HG03196 (cell line): Measurements from ENCODE around the gene KCNT1.

ENCODE experiments used
- ATAC-seq: cut with Tn5 transposase; IDR thresholded peaks from one replicate; pipeline ENCODE4 v1.9.1; 2021; ENCODE audit not compliant: unreplicated experiment

The KCNT1 gene

DNA sequence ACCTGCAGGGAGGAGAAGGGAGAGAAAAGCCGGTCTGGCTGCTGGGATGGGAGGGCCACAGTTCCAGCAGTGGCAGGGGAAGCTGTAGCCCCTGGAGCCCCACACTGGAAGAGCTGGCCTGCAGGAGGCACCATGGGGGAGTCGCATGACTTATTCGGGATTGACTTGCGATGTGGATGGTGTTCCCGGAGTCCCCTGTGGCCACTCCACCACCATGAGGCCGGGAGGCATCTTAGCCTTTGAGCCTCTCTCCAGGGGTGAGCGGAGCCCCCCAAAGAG, 92.0 kb downstream of the KCNT1 start:
- ATAC-seq: no peak

DNA sequence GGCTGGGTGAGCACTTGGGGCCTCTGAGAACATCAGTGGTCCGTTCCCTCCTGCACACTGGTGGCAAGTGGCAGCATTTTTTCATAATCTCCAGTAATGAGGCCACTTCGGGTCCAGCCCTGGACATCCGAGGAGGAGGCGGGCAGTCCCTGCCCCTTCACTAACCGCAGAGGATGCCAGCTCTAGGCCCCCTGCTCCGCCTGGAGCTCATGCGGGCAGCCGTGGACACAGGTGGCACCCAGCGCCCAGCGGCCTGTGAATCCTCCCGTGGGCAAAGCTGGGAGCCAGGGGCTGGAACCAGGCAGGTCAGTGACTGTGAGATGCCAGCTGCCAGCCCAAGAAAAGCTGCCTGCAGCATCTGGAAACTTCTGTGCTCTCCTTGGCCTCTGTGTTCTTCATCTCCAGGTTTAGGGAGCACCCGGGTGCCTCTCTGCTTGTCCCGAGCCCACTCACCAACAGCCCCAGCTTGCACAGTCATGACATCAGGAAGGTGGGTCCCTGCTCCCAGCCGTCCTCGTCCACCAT, 92.4 kb downstream of the KCNT1 start:
- ATAC-seq: no peak

DNA sequence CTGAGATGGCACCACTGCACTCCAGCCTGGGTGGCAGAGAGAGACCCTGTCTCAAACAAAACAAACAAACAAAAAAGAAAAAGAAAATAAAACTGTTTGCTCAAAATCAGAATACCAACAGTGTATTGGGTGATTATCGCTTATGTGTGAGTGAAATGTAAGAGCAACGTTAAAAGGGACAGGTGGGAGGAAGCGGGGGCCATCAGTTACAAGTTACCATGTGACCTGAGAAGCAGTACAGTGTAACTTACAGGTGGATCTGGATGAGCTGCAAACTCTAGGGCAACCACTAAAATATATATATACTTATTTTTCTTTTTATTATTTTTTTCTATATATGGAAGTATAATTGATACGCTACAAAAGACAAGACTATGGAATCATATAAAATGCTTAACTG, 93.4 kb downstream of the KCNT1 start:
- no peak for ATAC-seq

DNA sequence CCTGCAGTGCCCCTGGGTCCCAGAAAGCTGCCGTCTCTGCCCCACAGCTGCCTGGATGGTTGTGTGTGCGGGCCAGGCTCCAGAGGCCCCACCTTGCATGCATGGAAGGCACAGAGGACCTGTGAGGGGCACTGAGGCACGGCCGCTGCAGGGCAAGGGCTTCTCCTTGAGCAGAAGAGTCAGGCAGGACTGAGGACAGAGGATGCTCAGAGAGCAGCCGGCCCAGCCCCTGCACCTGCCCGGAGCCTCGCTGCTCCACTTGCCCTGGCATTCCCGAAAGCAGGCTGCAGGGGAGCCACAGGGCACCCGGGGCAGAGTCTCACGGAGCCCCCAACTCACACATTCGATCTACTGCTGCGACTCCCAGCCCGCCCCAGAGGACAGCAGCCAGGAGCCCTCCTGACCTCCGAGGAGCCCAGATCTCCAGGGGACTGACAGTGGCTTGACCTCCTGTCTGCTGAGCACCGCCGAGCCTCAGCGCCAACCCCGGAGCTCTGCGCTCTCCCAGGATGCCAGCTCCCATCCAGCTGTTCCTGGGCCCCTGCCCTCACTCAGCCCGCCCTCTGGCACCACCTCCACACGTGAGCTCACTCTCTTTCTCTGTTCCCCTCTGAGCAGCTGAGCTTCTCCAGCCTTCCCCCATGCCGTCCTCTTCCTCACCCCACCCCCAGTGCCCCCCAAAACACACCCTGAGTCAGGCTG, 95.0 kb downstream of the KCNT1 start:
- ATAC-seq: no peak

DNA sequence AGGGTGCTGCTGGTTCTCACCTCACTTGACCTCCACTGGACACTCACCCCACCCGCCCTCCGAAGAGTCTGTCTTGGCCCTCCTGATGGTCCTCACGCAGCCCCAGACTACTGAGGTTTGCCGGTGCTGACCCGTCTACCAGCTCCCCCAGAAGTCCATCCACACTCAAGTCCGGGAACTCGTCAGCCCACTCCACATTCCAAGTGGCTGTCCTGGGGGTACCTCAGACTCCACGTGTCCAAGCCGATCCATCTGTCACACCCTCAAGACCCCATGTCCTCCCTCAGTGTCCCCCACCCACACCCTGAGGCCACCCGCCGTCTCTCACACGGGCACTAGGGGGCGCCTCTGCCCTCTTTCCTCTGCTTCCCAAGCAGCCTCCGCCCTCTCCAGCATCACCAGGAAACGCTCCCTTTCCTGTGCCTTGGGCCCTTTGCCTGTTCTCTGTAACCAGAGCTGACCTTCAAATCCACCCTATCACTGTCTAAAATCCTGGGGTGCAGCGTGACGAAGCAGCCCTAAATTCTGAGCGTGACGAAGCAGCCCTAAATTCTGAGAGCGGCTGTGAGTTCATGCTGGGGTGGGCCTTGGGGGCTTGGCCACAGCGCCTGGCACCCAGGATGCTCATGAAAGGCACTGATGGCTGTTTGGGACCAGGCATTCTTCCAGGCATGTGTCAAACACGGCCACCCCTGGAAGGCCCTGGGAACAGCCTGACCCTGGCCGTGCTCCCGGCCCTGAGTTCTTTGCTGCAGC, 95.7 kb downstream of the KCNT1 start:
- no peak for ATAC-seq

DNA sequence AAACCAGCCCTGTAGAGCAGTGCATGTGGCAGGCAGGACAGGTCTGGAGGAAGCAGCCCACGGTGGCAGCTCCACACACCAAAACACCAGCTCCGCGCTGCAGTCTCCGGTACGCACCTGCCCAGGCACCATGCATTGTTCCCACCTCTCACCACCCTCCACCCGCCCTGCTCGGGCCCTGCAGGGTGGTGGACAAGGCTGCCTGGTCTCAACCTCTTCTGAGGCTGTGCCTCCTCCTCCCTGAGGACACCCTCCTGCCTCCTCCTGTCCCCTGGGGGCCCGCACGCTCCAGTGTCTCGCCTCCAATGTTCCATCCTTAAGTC, 96.2 kb downstream of the KCNT1 start:
- no peak for ATAC-seq

DNA sequence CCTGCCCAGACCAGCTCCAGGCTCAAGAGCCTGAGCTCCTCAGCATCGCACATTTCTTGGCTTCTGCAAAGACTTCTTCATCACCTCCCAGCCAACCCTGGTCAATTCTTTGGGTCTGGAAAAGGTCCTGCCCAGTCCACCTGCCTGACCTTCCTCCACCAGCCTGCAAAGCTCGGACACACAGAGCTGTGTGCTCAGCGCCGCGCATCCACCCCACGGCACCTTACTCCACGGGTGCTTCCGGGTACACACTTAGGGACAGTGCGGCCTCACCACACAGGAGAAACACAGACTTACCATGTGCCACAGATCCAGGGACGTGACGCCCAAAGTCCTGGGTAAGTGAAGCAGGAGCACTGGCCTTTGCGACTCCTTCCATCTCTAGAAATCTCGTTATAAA, 97.3 kb downstream of the KCNT1 start:
- ATAC-seq: no peak

DNA sequence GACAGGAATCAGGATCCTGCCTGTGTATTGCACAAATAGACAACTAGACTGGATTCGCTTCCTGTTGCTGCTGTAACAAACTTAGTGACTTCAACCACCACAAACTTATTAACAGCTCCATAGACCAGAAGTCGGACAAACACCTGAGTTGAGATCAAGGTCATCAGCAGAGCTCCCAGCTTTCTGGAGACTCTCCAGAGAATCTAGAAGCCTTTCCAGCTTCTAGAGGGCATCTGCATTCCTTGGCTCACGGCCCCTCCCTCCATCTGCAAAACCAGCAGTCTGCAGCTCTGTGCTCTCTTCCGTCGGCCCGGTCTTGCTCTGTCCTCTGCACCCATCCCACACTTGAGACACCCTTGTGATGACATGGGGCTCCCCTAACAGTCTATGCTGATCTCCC, 99.1 kb downstream of the KCNT1 start:
- ATAC-seq: no peak

DNA sequence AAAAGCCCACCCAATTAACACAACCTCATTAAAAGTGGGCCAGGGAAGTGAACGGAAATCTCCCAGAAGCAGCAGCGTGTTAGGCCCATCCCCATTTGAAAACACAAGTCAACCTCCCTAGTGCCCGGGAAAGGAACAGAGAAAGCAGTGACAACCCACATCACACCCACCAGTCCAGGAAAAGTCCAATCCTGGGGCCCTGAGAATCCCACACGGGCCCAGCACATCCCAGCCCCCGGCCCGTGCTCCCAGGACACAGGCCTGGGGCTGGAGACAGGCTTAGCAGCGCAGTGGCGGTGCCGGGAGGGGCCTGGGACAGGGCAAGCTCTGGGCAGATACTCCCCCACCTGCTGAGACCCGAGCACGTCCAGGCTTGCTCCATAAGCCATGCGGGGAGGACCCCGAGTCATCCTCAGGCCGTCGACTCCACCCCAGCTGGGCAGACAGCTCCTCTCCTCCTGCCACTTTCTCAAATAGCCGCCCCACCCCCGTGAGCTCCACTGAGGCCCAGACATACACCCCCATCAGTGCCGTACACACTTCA, 101.0 kb downstream of the KCNT1 start:
- ATAC-seq: no peak

DNA sequence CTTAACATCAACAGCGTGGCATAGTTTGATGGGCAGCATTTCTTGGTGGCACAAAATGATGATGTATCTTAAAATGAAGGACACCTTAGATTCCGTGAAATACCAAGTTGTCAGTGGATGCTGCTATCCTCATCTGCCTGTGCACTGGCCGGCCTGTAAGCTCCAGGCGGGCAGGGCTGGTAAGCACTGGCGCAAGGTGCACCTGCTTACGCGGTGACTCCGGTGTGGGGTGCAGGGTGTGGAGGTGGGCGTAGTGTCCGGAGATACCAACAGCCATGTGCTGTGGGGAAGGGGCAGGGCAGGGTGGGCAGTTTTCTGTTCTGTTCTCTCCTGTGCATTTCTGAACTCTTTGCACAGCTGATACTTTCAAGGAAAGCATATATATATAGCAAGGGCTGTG, 101.5 kb downstream of the KCNT1 start:
- no peak for ATAC-seq

DNA sequence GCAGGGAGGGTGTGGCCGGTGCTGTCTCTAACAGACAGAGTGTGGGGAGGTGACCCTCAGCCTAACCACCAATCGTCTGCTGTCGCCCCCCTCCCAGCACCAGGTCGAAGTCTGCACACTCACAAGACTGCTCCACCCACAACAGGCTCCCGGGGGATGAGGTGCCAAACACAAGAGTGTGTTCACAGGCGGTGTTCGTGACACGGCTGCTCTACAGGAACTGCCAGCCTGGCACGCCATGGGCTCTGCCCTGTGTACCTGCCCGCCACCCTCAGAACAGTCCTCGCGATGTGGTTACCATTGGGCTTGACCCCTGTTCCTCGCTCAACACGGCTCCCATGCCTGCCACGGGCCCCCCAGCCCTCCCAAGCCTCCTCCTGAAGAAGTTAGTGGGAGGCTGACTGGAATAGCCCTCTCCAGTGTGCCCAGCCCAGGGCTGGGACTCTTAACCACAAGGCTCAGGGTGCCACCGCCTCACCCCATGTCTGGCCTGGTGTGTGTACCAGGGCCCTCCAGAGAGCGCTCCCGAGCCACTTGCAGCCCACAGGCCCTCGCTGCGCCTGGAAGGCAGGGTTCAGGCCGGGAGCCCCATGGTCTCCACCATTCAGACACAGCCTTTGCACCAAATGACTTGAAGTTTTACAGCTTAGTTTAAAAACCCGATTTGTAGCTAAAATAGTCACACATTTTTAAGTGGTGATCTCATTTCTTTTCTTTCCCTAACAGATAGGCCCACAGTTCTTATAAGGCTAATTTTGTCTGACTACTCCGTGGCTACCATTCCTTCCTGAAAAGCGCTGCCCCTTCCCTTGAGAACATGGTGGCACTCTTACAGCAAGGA, 102.8 kb downstream of the KCNT1 start:
- ATAC-seq: no peak

DNA sequence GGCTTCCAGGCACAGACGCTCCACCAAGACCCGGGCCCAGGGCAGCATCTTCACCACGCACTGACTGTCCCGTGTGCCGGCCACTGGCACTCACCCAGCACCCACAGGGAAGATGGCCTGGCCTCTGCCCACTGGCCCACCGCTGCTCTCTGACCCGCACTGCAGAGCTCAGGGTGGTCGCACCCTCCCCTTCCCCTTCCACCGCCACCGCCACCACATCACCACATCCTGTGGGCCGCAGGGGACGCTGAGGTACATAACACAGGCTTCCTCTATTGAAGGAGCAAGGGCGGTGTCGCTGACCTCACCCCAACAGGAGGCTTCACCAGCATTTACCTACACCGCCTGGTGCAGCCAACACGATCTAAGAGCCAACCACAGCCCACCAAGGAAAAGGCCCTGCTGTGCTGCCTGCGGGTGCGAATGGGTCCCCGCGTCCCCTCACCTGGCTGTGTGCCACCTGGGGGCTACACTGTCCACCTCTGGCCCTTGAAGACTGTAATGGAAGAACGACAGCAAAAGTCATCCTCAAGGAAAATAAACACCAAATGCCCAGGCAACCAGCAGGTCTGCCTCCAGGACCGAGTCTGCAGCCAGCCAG, 103.5 kb downstream of the KCNT1 start:
- no peak for ATAC-seq

DNA sequence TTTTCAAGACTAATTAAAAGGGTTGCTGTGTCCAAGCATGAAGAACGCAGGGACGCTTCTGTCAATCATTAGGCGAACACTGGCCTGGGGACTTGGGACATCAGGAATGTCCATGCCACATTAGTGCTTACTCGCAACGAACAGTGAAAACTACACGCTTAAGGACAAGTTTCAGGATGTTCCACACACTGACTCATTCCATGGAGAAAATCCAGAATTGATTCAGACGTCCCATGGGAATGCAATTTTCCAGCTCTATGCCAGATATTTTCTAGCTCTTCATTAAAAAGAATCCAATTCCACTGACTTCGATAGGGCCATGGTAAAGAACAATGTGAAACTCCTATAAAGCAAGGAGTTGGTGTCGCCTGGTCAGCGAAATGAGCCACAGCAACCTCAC, 107.2 kb downstream of the KCNT1 start:
- no peak for ATAC-seq

DNA sequence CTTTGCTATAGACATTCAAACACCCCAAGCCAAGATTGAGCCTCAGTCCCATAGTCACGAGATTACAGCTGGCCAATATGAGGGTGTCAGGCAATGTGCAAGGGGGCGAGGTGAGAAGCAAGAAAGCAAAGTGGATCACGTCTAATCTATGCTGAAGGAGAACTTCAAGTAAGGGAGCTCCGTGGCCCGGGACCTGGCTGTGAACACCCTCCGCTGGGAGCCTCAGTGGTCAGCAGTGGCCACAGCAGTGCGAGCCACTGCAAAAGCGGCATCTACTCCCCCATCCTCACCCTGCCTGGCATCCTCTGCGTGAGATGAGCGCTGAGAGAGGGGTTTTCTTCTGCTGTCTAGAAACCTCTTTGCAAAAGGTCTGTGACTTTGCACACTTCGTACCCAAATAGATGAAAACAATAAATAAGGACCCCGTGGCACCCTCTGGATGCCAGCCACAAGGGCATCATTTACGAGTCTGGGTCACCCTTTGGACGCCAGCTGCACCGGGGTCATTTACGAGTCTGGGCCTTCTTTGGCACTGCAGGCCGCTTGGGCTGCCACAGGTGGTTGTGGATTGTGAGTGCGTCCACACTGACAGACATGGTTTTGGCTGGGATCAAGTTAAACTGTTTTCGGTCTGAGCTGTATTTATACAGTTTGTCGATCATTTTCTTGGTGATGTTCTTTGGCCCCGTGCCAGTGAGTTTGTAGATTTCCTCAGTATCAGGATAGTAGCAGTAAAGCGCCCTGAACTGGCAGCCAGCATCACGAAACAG, 109.0 kb downstream of the KCNT1 start:
- no peak for ATAC-seq

DNA sequence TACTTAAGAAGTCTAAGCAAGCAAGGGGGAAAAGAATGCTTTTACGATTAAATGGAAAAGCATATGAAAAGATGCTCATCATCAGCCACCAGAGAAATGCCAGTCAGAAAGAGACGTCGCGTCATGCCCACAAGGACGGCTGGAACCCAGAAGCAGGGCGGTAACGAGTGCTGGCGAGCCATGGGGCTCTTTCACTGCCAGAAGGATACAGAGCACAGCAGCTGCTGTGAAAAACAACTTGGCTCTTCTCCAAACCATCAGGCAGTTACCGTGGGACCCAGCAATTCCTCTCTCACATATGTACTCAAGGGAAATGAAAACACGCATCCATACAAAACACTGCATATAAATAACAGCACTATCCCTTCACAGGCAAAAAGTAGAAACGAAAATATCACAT, 109.8 kb downstream of the KCNT1 start:
- ATAC-seq: no peak

DNA sequence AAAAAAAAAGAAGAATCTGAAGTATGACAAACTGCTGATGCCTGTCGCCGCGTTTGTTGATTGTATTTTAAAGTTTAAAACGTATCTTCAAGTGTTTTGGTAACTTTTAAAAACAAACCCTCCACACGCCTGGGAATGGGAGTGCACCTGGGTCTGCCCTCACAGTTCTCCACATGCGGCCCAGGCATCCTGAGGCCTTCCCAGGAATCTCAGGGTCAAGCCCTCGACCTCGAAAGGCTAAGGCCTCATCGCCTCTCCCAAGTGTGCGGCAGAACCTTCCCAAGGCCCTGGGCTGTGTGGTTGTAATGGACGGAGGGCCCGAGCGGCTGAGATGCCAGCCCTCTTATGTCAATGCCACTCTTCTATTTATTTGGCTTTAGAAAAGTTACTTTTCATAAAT, 111.0 kb downstream of the KCNT1 start:
- ATAC-seq: no peak

DNA sequence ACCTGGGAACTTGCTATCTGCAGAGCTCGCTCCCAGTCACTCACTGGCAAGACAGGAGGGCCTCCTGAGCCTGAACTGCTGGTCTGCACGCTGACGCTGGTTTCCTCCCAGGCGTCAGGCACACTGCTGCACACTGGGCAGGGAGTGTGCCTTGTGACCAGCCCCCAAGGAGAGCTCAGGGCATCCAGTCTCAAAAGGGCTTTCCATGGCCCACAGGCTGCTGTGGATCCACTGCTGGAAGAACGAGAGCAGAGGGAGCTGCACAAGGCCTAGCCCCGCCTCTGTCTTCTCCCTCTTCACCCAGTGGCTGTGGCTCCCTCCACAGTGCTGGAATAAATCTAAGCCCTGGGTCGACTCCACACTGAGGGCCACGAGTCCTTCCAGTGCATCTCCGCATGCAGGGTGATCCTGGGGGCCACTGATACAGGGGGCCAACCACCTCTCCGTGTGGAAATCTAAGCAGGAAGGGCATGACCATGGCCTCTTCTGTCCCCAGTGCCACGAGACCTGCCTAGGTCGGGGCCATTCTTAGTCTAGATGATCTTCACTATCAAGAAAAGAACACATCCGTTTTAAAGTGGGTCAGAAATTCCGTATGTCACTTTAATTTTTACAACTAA, 111.8 kb downstream of the KCNT1 start:
- no peak for ATAC-seq

DNA sequence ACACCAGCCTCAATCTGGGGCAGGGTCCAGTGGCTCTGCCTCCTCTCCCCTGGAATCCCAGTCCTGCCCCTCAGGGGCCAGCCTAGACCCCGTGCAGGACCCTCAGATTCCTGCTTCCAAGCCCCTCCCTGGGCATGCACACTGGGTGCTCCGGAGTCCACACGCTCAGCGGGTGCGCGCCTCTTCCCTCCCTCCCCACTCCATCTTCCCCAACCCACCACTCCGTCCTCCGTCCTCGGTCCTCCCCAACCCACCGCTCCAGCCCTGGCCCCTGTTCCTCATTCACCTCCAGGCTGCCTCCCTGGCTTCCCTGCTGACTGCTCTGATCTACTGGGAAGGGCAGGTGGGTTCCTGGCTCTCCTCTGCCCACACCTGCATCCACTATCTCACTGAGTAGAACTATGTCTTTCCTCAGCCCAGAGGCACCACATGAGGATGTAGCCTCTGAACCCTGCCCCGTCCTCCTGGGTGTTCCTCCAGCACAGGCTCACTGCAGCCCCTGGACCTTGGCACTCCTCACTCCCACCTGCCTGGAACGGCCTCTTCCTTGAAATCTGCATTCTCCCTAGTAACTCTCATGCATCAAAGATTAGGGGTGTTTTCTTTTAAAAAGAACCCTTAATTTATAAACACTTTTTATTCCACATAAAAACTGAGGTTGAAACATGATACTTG, 112.6 kb downstream of the KCNT1 start:
- no peak for ATAC-seq

DNA sequence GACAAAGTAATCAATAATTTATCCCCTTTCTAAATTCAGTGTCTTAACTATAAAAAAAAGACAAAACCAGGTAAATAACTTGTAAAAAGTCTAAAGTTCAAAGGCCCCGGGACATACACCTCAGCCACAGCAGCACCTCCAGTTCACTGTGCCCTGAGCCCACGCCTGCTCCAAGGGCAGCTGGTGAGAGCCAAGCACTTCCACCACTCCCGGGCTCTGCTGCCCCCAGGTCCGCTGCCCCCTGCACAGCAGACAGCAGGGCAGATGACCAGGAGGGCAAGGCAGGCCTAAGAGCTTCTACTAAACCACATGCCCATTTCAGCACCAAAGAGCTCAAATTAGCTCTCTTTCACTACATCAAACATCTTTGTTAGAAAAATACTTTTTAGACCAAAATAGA, 113.4 kb downstream of the KCNT1 start:
- no peak for ATAC-seq
